Measurements from ENCODE around the gene SLC25A1.

DNA sequence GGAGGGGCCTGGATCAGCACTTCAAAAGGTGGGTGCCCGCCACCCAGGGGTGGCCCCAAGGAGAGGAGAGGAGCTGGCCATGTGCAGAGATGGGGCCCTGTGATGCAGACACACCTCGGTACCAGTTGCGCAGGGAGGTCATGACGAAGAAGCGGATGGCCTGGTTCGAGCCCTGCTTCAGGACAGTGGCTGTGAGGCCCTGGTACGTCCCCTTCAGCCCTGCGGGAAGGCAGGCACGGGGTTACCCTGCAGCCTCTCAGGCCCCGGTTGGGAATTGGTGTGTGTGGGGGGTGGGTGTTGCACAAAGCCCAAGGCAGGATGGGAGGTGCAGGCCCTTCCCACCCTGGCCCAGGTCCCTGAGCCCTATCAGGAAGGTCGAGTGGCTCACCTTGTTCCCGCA, 1.8 kb downstream of the SLC25A1 start:
- TF ChIP-seq POLR2AphosphoS5 (IDR thresholded peaks at IDR 0.05) (no peak), EP300 (IDR thresholded peaks at IDR 0.05) (no peak)

Data from suprapubic skin (tissue), 4 donors.